Measurements from ENCODE around the gene TM4SF5.

Gene TM4SF5

GRCh38 chr17:4771519-4772234, at the start of gene TM4SF5:
TSS of gene TM4SF5 (plus strand) at chr17:4771886. CDS start at chr17:4771923, 37 bp downstream.
- no peak for DNase-seq (ENCODE audit: low read depth)

DNA sequence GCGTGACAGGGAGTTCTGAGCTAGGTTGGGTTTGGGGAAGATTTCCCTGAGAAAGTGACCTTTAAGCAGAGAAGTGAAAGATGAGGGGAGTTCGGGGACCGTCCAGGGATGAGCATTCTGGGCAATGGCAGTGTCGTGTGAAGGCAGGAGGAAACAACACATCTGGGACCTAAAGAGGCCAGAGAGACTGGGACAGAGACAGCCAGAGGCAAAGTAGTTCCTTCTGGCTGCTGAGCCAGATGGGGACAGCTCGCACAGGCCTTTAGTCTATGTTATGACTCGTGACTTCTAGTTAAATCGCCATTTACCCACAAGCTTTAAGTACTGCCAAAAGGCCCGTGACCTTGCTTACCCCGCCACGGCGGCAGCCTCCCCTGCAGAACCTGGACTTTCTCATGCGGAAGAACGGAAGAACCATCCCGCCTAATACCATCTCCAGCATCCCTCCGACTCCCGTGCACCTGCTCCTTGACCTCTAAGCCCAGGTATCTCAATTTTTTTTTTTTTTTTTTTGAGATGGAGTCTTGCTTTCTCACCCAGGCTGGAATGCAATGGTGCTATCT, 48.9 kb upstream of the TM4SF5 start:
- DNase-seq (ENCODE audit: low read depth) = no peak

GRCh38 chr17:4724650-4725049, 47.0 kb upstream of the TM4SF5 start:
- DNase-seq (ENCODE audit: low read depth) = no peak

DNA sequence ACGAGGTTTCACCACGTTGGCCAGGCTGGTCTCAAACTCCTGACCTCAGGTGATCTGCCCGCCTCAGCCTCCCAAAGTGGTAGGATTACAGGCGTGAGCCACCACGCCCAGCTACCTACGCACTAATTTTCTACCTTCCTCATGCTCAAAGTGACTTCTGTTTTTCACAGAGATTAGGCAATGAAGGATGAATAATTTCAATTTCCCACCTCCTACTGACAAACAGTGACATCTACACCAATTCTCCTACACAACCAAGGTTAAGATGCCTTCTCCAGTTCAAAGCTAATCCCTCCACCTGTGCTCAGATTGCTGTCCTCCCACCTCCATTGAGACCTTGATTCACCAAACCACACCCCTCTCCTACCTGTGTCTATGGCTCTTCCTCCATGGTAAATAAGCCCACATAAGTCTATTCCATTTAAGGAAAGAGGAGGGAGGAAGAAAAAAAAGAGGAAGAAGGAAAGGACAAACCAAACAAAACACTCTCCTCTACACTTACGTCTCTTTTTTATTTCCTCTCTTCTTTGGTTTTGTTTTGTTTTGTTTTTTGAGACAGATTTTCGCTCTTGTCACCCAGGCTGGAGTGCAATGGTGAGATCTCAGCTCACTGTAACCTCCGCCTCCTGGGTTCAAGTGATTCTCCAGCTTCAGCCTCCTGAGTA, 45.9 kb upstream of the TM4SF5 start:
- no peak for DNase-seq (ENCODE audit: low read depth)

GRCh38 chr17:4728124-4728523, 43.6 kb upstream of the TM4SF5 start:
- no peak for DNase-seq (ENCODE audit: low read depth)

DNA sequence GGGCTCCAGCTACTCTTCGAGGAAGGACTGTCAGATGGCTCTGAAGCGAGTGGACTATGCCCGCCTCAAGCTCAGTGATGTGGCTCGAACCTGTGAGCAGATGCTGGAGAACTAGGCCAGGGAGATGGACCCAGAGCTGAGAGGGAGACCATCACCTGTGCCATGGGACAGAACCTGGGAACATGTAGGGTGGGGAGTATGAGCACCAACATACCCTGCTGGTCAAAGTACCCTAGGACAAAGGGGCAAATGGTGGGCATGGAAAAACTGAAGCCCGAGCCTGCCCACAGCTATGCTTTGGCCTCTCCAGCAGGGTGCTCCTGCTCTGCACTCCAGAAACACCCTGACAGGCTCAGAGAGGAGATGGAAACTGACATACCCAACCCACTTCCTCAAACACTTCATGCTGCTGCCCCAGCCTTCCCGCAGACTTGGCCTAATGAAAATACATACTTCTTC, 38.6 kb upstream of the TM4SF5 start:
- no peak for DNase-seq (ENCODE audit: low read depth)

- DNase-seq (ENCODE audit: low read depth) = no peak
Measured at GRCh38 chr17:4734857-4735475, 36.7 kb upstream of the TM4SF5 start.

GRCh38 chr17:4735876-4736651, 35.6 kb upstream of the TM4SF5 start:
- DNase-seq (ENCODE audit: low read depth) = no peak

DNA sequence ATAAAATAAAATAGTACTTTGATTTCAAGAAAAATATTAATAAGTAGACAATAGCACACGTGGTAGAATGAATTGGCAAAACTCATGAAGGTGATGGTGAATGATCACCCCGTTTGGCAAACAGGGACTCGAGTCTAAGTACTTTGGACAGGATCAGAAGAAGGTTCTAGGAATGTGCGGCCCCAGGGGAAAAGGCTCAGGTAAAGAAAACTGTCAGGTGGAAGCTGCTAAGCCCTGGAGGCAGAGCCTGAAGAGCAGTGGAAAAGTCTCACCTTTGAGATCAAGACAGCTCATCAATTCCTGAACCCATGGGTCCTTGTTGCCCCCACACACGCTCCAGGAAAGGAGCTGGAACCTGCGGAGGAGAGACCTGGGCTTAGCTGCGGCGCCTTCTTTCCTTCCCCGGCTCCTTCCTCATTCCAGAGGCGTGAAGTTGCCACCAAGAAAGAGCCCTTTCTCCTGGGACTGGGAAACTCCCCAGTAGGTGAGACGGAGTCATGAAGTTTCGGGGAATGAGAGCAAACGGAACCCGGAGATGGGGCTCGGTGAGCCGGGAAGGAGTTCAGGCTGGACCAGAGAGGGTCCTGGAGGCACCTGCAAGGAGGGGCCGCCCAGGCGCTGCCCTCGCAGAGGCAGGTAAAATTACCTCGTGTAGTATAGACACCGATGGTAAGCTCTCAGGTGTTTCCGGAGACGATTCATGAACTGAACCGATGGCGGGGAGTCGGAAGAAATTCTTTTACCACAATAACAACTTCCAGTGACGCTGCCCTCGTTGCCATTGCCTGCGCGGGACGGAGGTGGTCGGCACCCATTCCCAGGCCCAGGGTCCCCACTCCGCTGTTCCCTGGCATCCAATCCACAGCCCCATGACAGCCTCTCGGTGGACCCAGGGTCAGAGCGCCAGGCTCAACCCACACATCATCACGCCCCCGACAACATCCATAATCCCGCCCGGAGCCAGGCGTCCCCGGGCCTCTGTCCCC, 33.3 kb upstream of the TM4SF5 start:
- DNase-seq (ENCODE audit: low read depth) = no peak

DNA sequence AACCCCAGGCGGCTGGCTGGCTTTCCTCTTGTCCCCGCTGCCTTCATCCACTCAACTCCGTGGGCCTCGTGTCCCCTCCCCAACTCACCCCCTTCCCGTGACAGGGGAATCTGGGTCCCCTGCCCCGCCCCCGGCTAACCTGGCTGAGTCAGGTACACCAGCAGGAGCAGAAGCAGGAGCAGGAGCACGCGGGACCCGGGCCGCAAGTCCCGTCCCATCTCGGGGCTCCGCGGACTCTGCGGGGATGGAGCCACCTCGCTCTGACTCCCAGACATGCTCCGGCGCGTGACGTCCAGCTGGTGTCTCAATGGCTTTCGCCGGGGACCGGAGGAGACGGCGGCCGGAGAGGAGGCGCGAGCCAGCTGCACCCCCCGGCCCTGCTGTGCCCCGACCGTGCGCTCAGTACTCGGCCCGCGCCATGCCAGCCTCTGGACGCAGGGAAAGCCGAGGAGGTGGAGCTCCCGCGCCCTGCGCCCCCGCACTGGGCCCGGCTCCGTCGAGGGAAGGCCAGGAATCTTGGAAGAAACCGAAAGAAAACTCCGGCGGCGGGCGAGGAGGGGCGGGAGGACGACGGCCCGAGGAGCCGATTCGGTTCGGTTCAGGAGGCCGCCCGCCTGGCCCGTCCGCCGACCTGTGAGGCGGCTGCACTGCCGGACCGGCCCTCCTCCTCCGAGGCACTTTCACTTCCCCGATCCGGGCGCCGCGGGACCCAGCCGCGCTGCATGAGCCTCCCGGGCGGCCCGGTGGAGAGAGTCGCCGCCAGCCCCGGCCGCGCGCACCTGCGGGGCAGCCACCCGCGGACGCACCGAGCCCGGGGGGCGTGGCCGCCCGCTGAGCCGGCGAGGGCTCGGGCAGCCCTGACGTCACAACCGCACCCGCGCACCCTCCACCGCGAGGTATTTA, 32.3 kb upstream of the TM4SF5 start, which contains the start of the genes CXCL16 and ZMYND15:
TSS of gene CXCL16 (minus strand) at position 807 of the 903 bp plus-strand sequence. CDS start at position 218, 589 bp downstream.
TSS of gene ZMYND15 (plus strand) at position 712 of the 903 bp plus-strand sequence. CDS start 716 bp downstream, outside the sequence.
- peak; percentile 49 for DNase-seq (ENCODE audit: low read depth)

GRCh38 chr17:4740025-4740351, 31.7 kb upstream of the TM4SF5 start:
- no peak for DNase-seq (ENCODE audit: low read depth)

GRCh38 chr17:4740584-4740983, 31.1 kb upstream of the TM4SF5 start:
- no peak for DNase-seq (ENCODE audit: low read depth)

GRCh38 chr17:4741544-4741943, 30.1 kb upstream of the TM4SF5 start:
- DNase-seq (ENCODE audit: low read depth) = no peak

- no peak for DNase-seq (ENCODE audit: low read depth)
Measured at GRCh38 chr17:4742133-4742532, 29.6 kb upstream of the TM4SF5 start.

- DNase-seq (ENCODE audit: low read depth) = no peak
Measured at GRCh38 chr17:4742629-4743028, 29.1 kb upstream of the TM4SF5 start.

- no peak for DNase-seq (ENCODE audit: low read depth)
Measured at GRCh38 chr17:4743216-4743615, 28.5 kb upstream of the TM4SF5 start.

DNA sequence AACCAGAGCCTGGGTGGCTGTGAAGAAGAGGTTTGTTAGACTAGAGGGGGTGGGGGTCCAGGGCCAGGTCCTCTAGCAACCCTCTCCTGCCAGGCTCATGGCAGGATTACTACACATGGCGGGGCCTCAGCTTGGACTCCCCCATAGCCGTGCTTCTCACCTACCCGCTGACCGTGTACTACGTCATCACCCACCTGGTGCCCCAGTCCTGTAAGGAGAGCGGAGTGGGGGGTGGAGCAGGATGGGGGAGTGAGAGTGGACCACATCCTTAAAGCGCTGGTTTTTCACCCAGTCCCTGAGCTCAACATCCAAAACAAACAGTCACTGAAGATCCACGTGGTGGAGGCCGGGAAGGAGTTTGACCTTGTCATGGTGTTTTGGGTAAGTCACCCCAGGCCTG, 27.8 kb upstream of the TM4SF5 start:
- DNase-seq (ENCODE audit: low read depth) = no peak

GRCh38 chr17:4744999-4745969, 26.4 kb upstream of the TM4SF5 start:
- no peak for DNase-seq (ENCODE audit: low read depth)
